ENCODE measurements around the gene KIAA1671. TPM values are rescaled to one million over a fixed set of nuclear protein-coding genes. Genes with fewer than 3 reads are reported as not detected.
A peak's percentile ranks its signal among the peaks of the same experiment; 100 is the strongest.

Gene KIAA1671
- total RNA-seq, 1 donor, result 10.7 TPM

DNA sequence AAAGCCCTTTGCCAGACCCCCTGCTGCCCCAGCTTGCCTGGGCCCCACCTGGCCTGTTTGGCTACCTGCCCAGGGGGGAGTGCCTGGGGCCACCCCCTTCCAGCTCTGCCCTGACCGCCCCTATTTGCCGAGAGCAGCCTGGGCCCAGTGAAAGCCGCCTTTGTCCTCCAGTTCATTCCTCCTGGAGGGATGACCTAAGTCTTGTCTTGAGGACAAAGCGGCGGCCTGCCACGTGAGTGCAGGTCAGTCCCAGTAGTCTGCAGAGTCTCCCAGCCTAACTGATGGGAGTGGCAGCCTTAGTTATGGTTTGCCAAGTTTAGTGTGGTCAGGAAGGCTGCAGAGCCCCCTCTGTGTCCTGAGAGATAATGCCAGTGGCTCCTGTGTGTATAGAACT is 131.3 kb downstream of the KIAA1671 start:
- DNase-seq (ENCODE audit: low read depth), result no peak
- TF ChIP-seq, protein P1, sequence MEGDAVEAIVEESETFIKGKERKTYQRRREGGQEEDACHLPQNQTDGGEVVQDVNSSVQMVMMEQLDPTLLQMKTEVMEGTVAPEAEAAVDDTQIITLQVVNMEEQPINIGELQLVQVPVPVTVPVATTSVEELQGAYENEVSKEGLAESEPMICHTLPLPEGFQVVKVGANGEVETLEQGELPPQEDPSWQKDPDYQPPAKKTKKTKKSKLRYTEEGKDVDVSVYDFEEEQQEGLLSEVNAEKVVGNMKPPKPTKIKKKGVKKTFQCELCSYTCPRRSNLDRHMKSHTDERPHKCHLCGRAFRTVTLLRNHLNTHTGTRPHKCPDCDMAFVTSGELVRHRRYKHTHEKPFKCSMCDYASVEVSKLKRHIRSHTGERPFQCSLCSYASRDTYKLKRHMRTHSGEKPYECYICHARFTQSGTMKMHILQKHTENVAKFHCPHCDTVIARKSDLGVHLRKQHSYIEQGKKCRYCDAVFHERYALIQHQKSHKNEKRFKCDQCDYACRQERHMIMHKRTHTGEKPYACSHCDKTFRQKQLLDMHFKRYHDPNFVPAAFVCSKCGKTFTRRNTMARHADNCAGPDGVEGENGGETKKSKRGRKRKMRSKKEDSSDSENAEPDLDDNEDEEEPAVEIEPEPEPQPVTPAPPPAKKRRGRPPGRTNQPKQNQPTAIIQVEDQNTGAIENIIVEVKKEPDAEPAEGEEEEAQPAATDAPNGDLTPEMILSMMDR (IDR thresholded peaks at IDR 0.05; ENCODE audit: insufficient read depth, low read length), result no peak
- no peak overlapping the region for H3K4me3 ChIP-seq (ENCODE audit: low read depth, low read length)

GRCh38 chr22:25084405-25085107 is 132.0 kb downstream of the KIAA1671 start:
- H3K4me3 ChIP-seq (ENCODE audit: low read depth, low read length), result no peak overlapping the region
- TF ChIP-seq, protein P1 (IDR thresholded peaks at IDR 0.05; ENCODE audit: insufficient read depth, low read length), result no peak
- no peak for DNase-seq (ENCODE audit: low read depth)

DNA sequence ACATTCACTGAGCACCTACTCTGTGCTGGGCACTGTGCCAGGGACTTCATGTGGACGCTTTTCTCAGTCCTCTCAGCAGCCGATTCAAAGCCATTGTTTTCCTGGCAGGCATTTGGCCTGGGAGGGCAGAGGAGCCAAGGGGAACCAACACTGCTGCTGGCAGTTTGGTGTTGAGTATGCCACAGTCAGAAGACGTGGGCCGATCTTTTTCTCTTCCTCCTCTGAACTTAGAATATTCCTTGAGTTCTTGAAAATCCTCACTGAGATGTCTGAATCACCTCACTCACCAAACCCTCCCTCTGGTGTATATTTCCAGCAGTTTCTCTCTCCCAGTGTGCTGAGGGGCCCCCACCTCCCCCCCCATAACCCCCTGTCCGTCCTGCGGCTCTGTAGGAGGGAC is 132.6 kb downstream of the KIAA1671 start:
- DNase-seq (ENCODE audit: low read depth), result no peak
- H3K4me3 ChIP-seq (ENCODE audit: low read depth, low read length), result no peak overlapping the region

DNA sequence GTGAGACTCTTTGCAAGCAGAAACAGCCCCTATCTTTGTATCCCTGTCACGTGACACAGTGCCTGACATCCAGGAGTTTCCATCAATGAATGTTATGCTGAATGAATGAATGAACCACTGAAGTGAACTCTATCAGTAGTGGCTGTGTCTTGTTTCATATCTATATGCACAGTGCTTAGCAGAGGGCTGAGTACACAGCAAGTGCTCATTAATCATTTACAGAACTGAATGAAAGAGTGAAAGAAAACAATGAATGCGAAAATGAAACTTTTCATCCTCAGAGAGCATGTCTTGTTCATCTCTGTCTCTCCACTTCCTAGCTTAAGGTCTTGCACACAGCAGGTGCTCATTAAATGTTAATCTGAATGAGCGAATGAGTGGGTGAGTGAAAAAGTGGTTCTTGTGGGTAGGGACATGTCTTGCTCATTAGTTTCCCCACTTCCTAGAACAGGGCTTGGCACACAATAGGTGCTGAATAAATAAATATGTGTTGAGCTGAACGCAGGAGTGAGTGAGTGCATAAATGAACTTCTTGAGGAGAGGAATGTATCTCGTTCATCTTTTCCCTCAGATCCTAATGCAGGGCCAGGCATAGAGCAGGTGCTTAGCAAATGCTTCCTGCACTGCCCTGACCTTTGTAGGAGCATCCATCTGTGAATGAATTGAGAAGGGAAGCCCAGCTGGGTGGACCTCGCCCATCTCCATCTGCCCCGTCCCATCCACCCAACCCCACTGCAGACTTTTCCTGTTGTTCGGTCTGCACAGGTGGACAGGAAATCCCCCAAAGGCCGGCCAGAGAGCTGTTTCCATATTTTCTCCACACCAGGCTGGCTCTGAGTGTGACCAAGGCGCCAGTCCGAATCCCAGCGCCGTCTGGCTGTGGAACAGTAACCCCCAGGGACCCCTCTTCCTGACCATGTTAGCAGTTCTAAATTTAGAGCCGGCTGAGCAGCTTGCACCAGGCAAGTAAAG is 133.7 kb downstream of the KIAA1671 start:
- no peak overlapping the region for H3K4me3 ChIP-seq (ENCODE audit: low read depth, low read length)
- TF ChIP-seq, protein P1 (IDR thresholded peaks at IDR 0.05; ENCODE audit: insufficient read depth, low read length), result no peak
- DNase-seq (ENCODE audit: low read depth), result peak; percentile 18

More for the DNA sequence above, 132.6 kb downstream of the KIAA1671 start:
- TF ChIP-seq, protein P1 (IDR thresholded peaks at IDR 0.05; ENCODE audit: insufficient read depth, low read length), result no peak

- H3K4me3 ChIP-seq (ENCODE audit: low read depth, low read length), result no peak overlapping the region
- DNase-seq (ENCODE audit: low read depth), result no peak
- TF ChIP-seq, protein P1 (IDR thresholded peaks at IDR 0.05; ENCODE audit: insufficient read depth, low read length), result no peak
Measured at GRCh38 chr22:25086902-25087282, 134.4 kb downstream of the KIAA1671 start.

DNA sequence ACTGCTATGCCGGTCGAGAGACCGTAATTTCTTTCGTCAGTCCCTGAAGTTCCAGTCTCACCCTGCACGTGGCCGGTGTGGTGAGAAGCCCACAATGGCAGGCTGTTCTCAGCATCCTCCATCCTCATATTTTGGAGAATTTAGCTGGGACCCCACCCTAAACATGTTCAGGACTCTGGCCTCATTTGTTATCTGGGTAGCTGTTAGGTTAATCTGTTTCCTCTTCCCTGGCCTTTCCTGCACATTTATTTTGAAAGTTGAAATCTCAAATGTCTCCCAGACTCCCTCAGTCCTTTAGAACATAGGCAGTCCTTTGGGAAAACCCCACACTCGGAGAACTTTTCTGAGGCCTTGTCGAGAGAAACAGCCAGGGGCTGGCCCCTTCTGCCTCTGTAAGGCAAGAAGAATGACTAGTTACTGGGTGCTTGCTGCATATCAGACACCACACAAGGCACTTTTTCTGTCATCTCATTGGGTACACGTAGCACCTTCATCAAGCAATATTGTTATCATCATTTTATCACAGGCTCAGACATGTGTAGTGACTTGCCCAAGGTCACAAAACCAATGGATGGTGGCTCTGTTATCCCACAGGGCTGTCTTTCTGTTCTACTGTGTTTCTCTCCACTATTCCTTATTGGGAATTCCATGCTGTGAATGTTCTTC is 137.8 kb downstream of the KIAA1671 start:
- DNase-seq (ENCODE audit: low read depth), result no peak
- H3K4me3 ChIP-seq (ENCODE audit: low read depth, low read length), result no peak overlapping the region
- TF ChIP-seq, protein P1 (IDR thresholded peaks at IDR 0.05; ENCODE audit: insufficient read depth, low read length), result no peak

Measured in fibroblast of the aortic adventitia (primary cell).